HCT116 (cell line): ENCODE data around the gene ICOSLG. TPM values are rescaled to one million over a fixed set of nuclear protein-coding genes. Genes with fewer than 3 reads are reported as not detected.

Experiments
- ATAC-seq: fragments of 200-7000 bp; cut with Tn5 transposase; 2 replicates; pipeline ENCODE4 v1.9.1; 2020; ENCODE audit warnings: mild to moderate bottlenecking, moderate library complexity
- BruUV-seq: library from RNA; stranded (reverse); fragments of 400-500 nt; replicated peaks from 2 replicates; lab custom pipeline; 2021; lab: Mats Ljungman, UMichigan
- CTCF ChIA-PET: fragments of 300-600 bp; sonication (Branson Sonifier 250); formaldehyde crosslinking; loops from one replicate; lab custom pipeline; 2021; ENCODE audit warnings: antibody characterized with exemption; lab: Charles Lee
- POLR2A ChIA-PET: fragments of 300-600, 350-600 bp; sonication (Branson Sonifier 250); formaldehyde crosslinking; loops from one replicate; lab custom pipeline; 2021; ENCODE audit warnings: antibody characterized with exemption; lab: Charles Lee
- RAD21 ChIA-PET, 2 experiments: fragments of 300-600 bp; sonication (Branson Sonifier 250); formaldehyde crosslinking; loops; one replicate each; lab custom pipeline; 2023; ENCODE audit warnings: low total read pairs in 2 of 2; ENCODE audit not compliant: uncharacterized antibody in 2 of 2, unreplicated experiment in 2 of 2, low non-redundant PET in 1 of 2; lab: Charles Lee
- DNase-seq: peaks from one replicate; pipeline ENCODE4 v3.0.0-alpha.2; 2010; ENCODE audit warnings: low read depth, low spot score
- H2AFZ ChIP-seq: fragments of 200-600 bp; shearing (Covaris generic), sonication (generic); 2 replicates; pipeline ENCODE4 v1.6.1; 2017; ENCODE audit warnings: low read depth, mixed run types, mixed read lengths, antibody characterized with exemption, low read length; ENCODE audit not compliant: poor library complexity, severe bottlenecking
- H3K27ac ChIP-seq: 2 replicates; pipeline ENCODE4 v1.5.1; 2012; ENCODE audit warnings: low read depth, low read length
- H3K27me3 ChIP-seq: fragments of 200-600 bp; sonication (generic); 2 replicates; pipeline ENCODE4 v1.6.1; 2016; ENCODE audit warnings: mixed run types, low read length, mixed read lengths; ENCODE audit not compliant: insufficient read depth
- H3K36me3 ChIP-seq, 2 experiments: fragments of 200-500 bp in 1 of 2; fragments of 200-600 bp in 1 of 2; sonication (Bioruptor generic) in 1 of 2; sonication (generic) in 1 of 2; 2 replicates each; pipeline versions ENCODE4 v1.5.1 to v1.6.1; 2014 to 2016; ENCODE audit warnings: low read length in 2 of 2, inconsistent platforms in 1 of 2, mixed read lengths in 1 of 2, mixed run types in 1 of 2; ENCODE audit not compliant: insufficient read depth in 2 of 2, control insufficient read depth in 1 of 2
- H3K4me1 ChIP-seq, 2 experiments: fragments of 200-600 bp in 1 of 2; sonication (generic) in 1 of 2; 2 replicates each; pipeline versions ENCODE4 v1.5.1 to v1.6.1; 2012 to 2017; ENCODE audit warnings: low read length in 2 of 2, inconsistent platforms in 1 of 2, mild to moderate bottlenecking in 1 of 2, mixed read lengths in 1 of 2, mixed run types in 1 of 2, moderate library complexity in 1 of 2; ENCODE audit not compliant: insufficient read depth in 2 of 2, control insufficient read depth in 1 of 2
- H3K4me2 ChIP-seq: fragments of 200-600 bp; sonication (generic); 2 replicates; pipeline ENCODE4 v1.6.1; 2017; ENCODE audit warnings: mixed run types, low read length, mixed read lengths
- H3K4me3 ChIP-seq, 2 experiments: fragments of 200-600 bp in 1 of 2; sonication (generic) in 1 of 2; replicated peaks in 1 of 2; 2 replicates each; pipeline ENCODE4 v1.5.1; 2011 to 2016; ENCODE audit warnings: low read length in 2 of 2, control low read depth in 1 of 2, low read depth in 1 of 2, mild to moderate bottlenecking in 1 of 2, mixed read lengths in 1 of 2, mixed run types in 1 of 2
- H3K79me2 ChIP-seq: fragments of 200-600 bp; sonication (generic); 2 replicates; pipeline ENCODE4 v1.6.1; 2017; ENCODE audit warnings: mild to moderate bottlenecking, mixed run types, low read length, moderate library complexity, mixed read lengths; ENCODE audit not compliant: insufficient read depth
- H3K9ac ChIP-seq: fragments of 200-600 bp; sonication (generic); 2 replicates; pipeline ENCODE4 v1.6.1; 2016; ENCODE audit warnings: low read length, mixed read lengths
- H3K9me2 ChIP-seq: fragments of 200-600 bp; sonication (generic), shearing (Covaris generic); 2 replicates; pipeline ENCODE4 v1.6.1; 2017; ENCODE audit warnings: mixed run types, mild to moderate bottlenecking, moderate library complexity; ENCODE audit not compliant: insufficient read depth
- H3K9me3 ChIP-seq, 2 experiments: fragments of 200-500 bp in 1 of 2; fragments of 200-600 bp in 1 of 2; sonication (Bioruptor generic) in 1 of 2; sonication (generic) in 1 of 2; 2 replicates each; pipeline ENCODE4 v1.6.1; 2014 to 2017; ENCODE audit warnings: low read length in 2 of 2, mixed read lengths in 2 of 2, inconsistent platforms in 1 of 2, low read depth in 1 of 2, mild to moderate bottlenecking in 1 of 2, mixed run types in 1 of 2, moderate library complexity in 1 of 2; ENCODE audit not compliant: control insufficient read depth in 1 of 2, insufficient read depth in 1 of 2
- H4K20me1 ChIP-seq: fragments of 200-600 bp; sonication (generic), shearing (Covaris generic); 2 replicates; pipeline ENCODE4 v1.6.1; 2017; ENCODE audit warnings: mixed run types, mild to moderate bottlenecking, moderate library complexity; ENCODE audit not compliant: insufficient read depth
- CEBPB ChIP-seq: IDR thresholded peaks from 2 replicates; pipeline ENCODE4 v1.6.1; 2012; ENCODE audit warnings: low read depth
- ELF1 ChIP-seq: IDR thresholded peaks from 2 replicates; pipeline ENCODE4 v1.6.1; 2012; ENCODE audit warnings: low read depth, borderline replicate concordance
- EZH2 ChIP-seq: fragments of 200-600 bp; sonication (generic); IDR thresholded peaks from 2 replicates; pipeline ENCODE4 v1.6.1; 2017; ENCODE audit warnings: antibody characterized with exemption, mixed run types
- FOSL1 ChIP-seq: IDR thresholded peaks from 2 replicates; pipeline ENCODE4 v1.6.1; 2012; ENCODE audit warnings: low read depth
- POLR2A ChIP-seq: IDR thresholded peaks from 2 replicates; pipeline ENCODE4 v1.7.0; 2011; ENCODE audit warnings: borderline replicate concordance; ENCODE audit not compliant: insufficient read depth, insufficient read length; ENCODE audit errors: extremely low read depth
- RAD21 ChIP-seq: IDR thresholded peaks from 2 replicates; pipeline ENCODE4 v1.6.1; 2012; ENCODE audit warnings: low read depth, mild to moderate bottlenecking
- SP1 ChIP-seq: IDR thresholded peaks from 2 replicates; pipeline ENCODE4 v1.6.1; 2012; ENCODE audit warnings: low read depth
- SRF ChIP-seq: IDR thresholded peaks from 2 replicates; pipeline ENCODE4 v1.6.1; 2012; ENCODE audit warnings: low read depth
- TCF7L2 ChIP-seq: IDR thresholded peaks from 2 replicates; pipeline ENCODE4 v1.7.0; 2011; ENCODE audit warnings: borderline replicate concordance, inconsistent platforms; ENCODE audit not compliant: insufficient read depth, insufficient read length; ENCODE audit errors: extremely low read depth
- ZFX ChIP-seq: fragments of 450-650 bp; IDR thresholded peaks from 2 replicates; pipeline ENCODE4 v1.6.1; 2017
- intact Hi-C: fragments of 100-400 bp; cut with micrococcal nuclease; formaldehyde crosslinking; loops from 2 replicates; pipeline ENCODE4 v1.10.0; 2022
- total RNA-seq: library from RNA; stranded (reverse); gene quantifications from one replicate; pipeline ENCODE4 v1.2.1, GENCODE V29; 2021; ENCODE audit not compliant: unreplicated experiment
- TF ChIP-seq, protein P1 (sequence below): IDR thresholded peaks from 2 replicates; pipeline ENCODE4 v1.6.1; 2012

ICOSLG gene
- total RNA-seq, 1 experiment from 2014 or later, result 4.7 TPM

DNA sequence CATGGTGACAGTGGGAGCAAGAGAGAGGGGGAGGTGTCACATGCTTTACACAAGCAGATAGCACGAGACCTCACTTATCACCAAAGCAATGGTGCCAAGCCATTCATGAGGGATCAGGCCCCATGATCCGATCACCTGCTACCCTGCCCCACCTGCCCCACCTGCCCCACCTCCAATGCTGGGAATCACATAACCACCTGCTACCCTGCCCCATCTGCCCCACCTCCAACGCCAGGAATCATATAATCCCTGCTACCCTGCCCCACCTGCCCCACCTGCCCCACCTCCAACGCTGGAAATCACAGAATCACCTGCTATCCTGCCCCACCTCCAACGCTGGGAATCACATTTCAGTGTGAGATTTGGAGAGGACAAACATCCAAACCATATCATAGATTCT, 34.3 kb upstream of the ICOSLG start (continued):
- no peak for TF ChIP-seq RAD21
- no peak for TF ChIP-seq EZH2
- no peak for TF ChIP-seq TCF7L2
- no peak for TF ChIP-seq SRF

DNA sequence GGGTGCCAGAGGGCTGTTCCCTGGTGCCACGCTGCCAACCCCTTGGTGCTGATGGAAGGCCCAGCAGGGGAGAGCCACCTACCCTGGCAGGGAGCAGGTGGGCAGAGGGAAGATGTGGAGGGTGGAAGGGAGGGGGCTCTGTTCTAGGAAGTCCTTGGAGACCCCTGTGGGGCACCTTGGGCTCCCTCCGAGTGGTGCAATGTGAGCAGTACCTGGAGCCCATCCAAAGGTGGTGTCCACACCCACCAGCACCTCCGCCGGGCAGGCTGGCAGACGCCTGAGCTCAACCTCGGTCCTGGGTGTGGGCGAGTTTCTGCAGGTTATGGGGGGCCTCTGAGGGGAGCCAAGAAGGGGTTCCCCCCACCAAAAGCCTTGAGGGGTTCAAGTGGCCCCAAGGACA, 32.3 kb upstream of the ICOSLG start:
- Histone ChIP-seq H3K4me3 (no peak overlapping the region), H3K79me2 (no peaks in the 10 kb centered on the region), H3K4me1 (no peaks in the 10 kb centered on the region), H4K20me1 (no peaks in the 10 kb centered on the region), H3K4me2 (no peak overlapping the region), H3K36me3 (no peaks in the 10 kb centered on the region), H3K9me2 (no peaks in the 10 kb centered on the region), H3K9ac (no peak overlapping the region), H3K27me3 (no peaks in the 10 kb centered on the region), H3K9me3 (no peaks in the 10 kb centered on the region), H3K27ac (no peak overlapping the region), H2AFZ (no peak overlapping the region)
- ATAC-seq (no peak), DNase-seq (no peak)
- ChIA-PET POLR2A (no interaction called here), CTCF (no interaction called here), RAD21 (no interaction called here)
- no TSS peak for BruUV-seq
- intact Hi-C loops, result no loop called here
- TF ChIP-seq ZFX (no peak), ELF1 (no peak), RAD21 (no peak), SP1 (no peak)

DNA sequence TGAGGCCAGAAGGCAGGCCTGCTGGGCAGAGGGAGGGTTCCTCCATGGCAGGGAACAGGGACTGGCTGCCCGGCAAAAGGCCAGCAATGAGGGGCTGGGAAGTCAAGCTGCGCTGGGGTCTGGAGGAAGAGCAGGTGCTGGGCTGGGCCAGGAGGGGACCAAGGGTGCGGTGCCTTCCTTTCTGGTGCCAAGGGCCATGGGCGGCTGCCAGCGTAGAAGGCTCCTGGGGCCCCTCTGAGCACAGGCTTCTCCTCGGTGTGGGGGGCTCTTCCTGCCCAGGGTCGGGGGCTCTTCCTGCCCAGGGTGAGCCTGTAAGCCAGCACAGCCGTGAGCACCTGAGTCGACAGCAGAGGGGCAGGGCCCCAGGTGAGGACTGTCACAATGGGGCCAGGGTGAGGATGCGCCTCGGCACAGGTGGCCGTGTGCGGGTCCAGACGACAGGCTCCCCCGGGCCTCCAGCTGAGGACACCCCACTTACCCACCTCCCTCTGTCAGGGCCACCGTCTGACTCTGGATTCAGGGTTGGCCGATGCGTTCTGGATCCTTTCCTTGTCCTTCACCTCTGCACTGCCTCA, 31.6 kb upstream of the ICOSLG start:
- Histone ChIP-seq H2AFZ (no peak overlapping the region), H3K4me1 (no peaks in the 10 kb centered on the region), H3K9ac (no peak overlapping the region), H4K20me1 (no peaks in the 10 kb centered on the region), H3K4me2 (no peak overlapping the region), H3K27me3 (no peaks in the 10 kb centered on the region), H3K9me2 (no peaks in the 10 kb centered on the region), H3K9me3 (no peaks in the 10 kb centered on the region), H3K36me3 (no peaks in the 10 kb centered on the region), H3K27ac (no peak overlapping the region), H3K4me3 (no peak overlapping the region), H3K79me2 (no peaks in the 10 kb centered on the region)
- RAD21 ChIA-PET, result no interaction called here
- POLR2A ChIA-PET, result no interaction called here
- ATAC-seq (no peak), DNase-seq (no peak)
- BruUV-seq, result no TSS peak
- CTCF ChIA-PET, result no interaction called here
- TF ChIP-seq SP1 (no peak), ZFX (no peak), CEBPB (no peak), ELF1 (no peak), POLR2A (no peak), FOSL1 (no peak), SRF (no peak)
- TF ChIP-seq, protein P1, sequence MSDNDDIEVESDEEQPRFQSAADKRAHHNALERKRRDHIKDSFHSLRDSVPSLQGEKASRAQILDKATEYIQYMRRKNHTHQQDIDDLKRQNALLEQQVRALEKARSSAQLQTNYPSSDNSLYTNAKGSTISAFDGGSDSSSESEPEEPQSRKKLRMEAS, result no peak
- intact Hi-C loops, result no loop called here
